GM12891 (cell line): Measurements from ENCODE around the gene JAZF1.

ENCODE experiments used
- DNase-seq: peaks from one replicate; pipeline ENCODE4 v3.0.0; 2011; ENCODE audit warnings: low spot score; ENCODE audit not compliant: insufficient read length
- FAIRE-seq: peaks from 2 replicates; lab custom pipeline; 2011; peaks lifted over from hg19 to GRCh38; lab: Jason Lieb, UNC
- PAX5 ChIP-seq: IDR thresholded peaks from 2 replicates; pipeline ENCODE4 v1.6.1; 2011; ENCODE audit warnings: low read length, moderate library complexity, mild to moderate bottlenecking; ENCODE audit not compliant: insufficient read depth, severe bottlenecking
- POLR2A ChIP-seq: IDR thresholded peaks from 2 replicates; pipeline ENCODE4 v1.6.1; 2011; ENCODE audit warnings: low read depth, low read length, control low read depth
- POLR2AphosphoS5 ChIP-seq: IDR thresholded peaks from 2 replicates; pipeline ENCODE4 v1.6.1; 2011; ENCODE audit warnings: low read depth, low read length, control low read depth
- POU2F2 ChIP-seq: IDR thresholded peaks from 2 replicates; pipeline ENCODE4 v1.6.1; 2011; ENCODE audit warnings: low read depth, mild to moderate bottlenecking, control low read depth, low read length, moderate library complexity
- SPI1 ChIP-seq: IDR thresholded peaks from 2 replicates; pipeline ENCODE4 v1.6.1; 2011; ENCODE audit warnings: low read depth, low read length, control low read depth
- TAF1 ChIP-seq: IDR thresholded peaks from 2 replicates; pipeline ENCODE4 v1.6.1; 2011; ENCODE audit warnings: low read depth, low read length, control low read depth

The JAZF1 gene

GRCh38 chr7:27947586-27948278 is 232.9 kb downstream of the JAZF1 start:
- TF ChIP-seq POU2F2 (no peak), SPI1 (no peak), PAX5 (no peak), TAF1 (no peak), POLR2AphosphoS5 (no peak), POLR2A (no peak)
- DNase-seq = no peak
- FAIRE-seq = no peak

GRCh38 chr7:27946351-27946750 is 234.2 kb downstream of the JAZF1 start:
- FAIRE-seq = no peak
- TF ChIP-seq POU2F2 (no peak), TAF1 (no peak), SPI1 (no peak), PAX5 (no peak), POLR2AphosphoS5 (no peak)
- no peak for DNase-seq

DNA sequence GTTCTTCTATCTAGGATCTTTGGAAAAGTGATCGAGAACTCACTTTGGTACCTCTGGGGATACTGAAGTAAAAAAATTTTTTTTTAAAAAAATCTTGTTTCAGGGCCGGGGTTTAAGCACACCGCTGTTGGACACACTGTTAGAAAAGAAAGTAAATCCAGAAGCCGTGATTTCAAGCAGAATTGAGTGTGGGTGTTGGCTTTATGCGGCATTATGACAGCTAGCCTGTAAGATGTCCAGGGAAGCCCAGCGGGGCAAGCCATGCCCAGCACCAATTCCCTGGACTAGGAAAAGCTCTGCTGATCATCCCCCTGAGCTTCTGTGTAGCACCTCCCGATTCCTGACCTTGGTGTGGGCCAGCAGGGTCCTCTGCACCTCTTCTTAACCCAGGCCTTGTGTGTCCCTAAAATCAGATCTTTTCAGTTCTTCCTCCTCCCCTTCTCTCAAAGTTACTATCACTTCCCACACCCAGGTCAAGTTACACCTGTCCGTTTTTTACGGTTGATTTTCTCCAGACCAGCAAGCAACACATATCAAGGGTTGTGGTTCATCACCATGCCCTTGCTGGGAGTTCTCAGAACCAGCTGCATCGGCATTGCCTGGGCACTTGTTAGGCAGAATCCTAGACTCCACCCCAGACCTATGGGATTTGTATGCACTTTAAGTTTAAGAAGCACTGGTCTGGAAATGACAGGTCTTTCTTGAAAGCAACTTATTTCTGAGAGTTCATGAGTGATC is 235.4 kb downstream of the JAZF1 start:
- FAIRE-seq (no peak), DNase-seq (no peak)
- TF ChIP-seq TAF1 = no peak
- TF ChIP-seq POLR2A = no peak
- no peak for TF ChIP-seq SPI1
- no peak for TF ChIP-seq POU2F2
- TF ChIP-seq PAX5 = no peak
- TF ChIP-seq POLR2AphosphoS5 = no peak

DNA sequence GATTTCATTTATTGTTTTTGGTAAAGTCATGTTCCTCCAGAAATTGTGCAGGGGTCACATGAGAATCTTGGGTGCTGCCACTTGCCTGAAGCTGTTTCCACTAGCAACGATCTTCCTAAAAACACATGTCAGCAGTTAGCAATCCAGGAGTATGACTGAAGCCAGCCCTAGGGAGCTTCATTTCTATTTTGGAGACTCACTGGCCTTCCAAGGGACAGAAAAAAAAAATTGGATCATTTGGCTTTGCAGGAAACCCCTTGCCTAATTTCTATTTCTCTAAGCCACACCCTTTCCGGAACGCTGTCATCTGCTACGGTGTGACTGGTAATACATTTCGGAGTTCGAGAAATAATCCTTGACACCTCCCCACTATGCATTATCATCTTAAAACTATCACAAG is 236.0 kb downstream of the JAZF1 start:
- TF ChIP-seq TAF1 (no peak), POLR2A (no peak), PAX5 (no peak), POU2F2 (no peak), POLR2AphosphoS5 (no peak), SPI1 (no peak)
- FAIRE-seq (no peak), DNase-seq (no peak)

DNA sequence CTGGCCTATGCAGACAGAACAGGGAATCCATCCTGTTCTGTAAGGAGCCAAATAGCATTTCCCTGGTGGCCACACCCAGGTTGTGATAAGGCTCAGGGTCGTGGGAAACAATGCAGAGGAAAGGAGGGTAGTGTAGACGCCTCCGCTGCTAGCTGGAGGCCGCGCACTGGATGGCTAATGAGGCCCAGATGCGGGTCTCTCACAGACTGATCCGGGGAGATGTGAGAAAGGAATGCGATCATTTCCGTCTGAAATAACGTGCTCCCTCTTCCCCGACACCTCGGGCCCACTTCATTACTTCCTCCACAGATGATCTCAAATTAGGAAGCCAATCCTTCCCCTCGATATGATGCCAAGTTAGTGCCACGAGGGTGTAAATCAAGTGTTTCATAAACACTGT is 237.4 kb downstream of the JAZF1 start:
- FAIRE-seq = no peak
- no peak for DNase-seq
- TF ChIP-seq SPI1 (no peak), POU2F2 (no peak)

- DNase-seq (no peak), FAIRE-seq (no peak)
- TF ChIP-seq POLR2AphosphoS5 (no peak), TAF1 (no peak), POU2F2 (no peak), PAX5 (no peak), POLR2A (no peak), SPI1 (no peak)
These were observed 237.9 kb downstream of the JAZF1 start for GRCh38 chr7:27942711-27943110.

DNA sequence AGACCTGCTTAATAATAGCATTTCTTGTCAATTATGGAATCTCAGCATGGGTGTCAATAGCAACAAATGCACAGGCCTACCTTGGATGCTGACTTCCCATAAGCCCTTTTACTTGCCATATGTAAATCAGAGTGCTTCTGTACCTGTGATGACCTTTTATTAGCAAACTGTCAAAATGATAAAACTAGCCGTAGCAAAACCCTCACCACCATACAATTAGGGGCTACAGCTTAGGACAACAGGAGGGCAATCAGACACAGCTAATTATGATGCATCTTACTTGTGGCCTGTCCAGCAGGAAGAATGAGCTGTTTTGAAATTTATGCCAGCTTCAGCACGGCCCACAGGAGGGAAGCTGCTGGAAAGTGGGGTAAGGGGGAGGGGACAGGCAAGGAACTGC is 239.1 kb downstream of the JAZF1 start:
- TF ChIP-seq PAX5 (no peak), POU2F2 (no peak), TAF1 (no peak), POLR2A (no peak), POLR2AphosphoS5 (no peak), SPI1 (no peak)
- FAIRE-seq = no peak
- DNase-seq = no peak

DNA sequence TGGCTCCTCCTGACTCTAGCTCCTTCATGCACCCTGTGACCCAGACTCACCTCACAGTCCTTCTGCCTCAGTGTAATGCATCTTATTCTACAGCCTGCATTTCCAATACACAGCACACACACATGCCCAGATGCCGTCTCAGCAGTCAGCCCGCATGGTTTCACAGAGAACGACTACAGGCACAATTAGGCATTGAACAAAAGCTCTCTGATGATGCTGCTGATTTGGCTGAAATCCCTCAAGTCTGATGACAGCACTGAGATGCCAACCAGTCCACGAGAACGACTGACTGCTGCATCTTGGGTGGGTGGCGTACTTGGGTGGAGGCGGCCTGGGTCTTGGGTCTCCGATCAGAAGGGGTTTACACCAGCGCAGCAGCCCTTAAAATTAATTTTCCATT is 240.3 kb downstream of the JAZF1 start:
- FAIRE-seq (no peak), DNase-seq (no peak)
- TF ChIP-seq PAX5 (no peak), POU2F2 (no peak), SPI1 (no peak), POLR2A (no peak), TAF1 (no peak), POLR2AphosphoS5 (no peak)

DNA sequence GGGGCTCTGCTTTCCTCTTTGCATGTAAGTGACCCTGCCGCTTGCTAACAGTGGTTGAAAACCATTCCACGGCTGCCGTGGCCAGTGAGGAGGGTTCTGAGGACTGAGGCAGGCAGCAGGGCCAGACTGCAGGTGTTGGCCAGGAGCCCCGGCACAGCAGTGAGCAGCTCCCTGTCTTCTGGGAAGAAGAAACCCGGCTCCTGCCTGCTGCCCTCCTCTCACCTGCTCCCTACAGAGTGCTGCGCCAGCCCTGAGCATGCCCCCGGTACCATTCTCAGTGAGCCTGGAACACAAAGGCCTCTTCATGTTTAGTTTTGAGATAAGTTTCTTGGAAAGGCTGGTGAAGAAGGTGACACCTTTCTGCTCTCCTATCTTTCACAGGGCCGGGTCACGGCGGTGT is 240.7 kb downstream of the JAZF1 start:
- no peak for DNase-seq
- TF ChIP-seq TAF1 = no peak
- no peak for TF ChIP-seq SPI1
- no peak for FAIRE-seq

DNA sequence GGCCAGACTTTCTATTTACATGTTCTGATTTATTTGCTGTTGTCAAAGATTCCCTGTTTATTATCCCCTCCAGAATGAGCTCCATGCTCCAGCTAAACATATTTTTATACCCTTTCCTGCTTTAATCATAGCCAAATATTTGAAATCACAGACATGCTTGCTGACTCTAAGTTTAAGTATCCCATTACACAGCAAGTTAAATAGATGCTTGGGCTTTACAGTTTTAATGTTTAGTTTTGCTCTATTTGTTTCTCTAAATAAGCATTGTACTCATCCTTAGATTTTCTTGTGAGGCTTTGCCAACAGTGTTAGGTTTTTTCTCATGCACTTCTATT is 243.9 kb downstream of the JAZF1 start:
- no peak for TF ChIP-seq POLR2AphosphoS5
- TF ChIP-seq POU2F2 = no peak
- TF ChIP-seq POLR2A = no peak
- TF ChIP-seq SPI1 = no peak
- TF ChIP-seq PAX5 = no peak
- no peak for TF ChIP-seq TAF1
- no peak for FAIRE-seq
- no peak for DNase-seq
